Activated effector memory CD4-positive, alpha-beta T cell treated with anti-CD3 and anti-CD28 coated beads, Interleukin-2, amount 50 U/mL, for 16 hours (primary cell): ENCODE data around the gene LIPA.
"Not testable (repeated sequence)": the region's sequence is repeated elsewhere in the genome, so short reads cannot be mapped to it uniquely, and the experiment has no call there.

Source experiments
- DNase-seq: peaks from one replicate; pipeline ENCODE4 v3.0.0-alpha.2; 2020

LIPA gene

DNA sequence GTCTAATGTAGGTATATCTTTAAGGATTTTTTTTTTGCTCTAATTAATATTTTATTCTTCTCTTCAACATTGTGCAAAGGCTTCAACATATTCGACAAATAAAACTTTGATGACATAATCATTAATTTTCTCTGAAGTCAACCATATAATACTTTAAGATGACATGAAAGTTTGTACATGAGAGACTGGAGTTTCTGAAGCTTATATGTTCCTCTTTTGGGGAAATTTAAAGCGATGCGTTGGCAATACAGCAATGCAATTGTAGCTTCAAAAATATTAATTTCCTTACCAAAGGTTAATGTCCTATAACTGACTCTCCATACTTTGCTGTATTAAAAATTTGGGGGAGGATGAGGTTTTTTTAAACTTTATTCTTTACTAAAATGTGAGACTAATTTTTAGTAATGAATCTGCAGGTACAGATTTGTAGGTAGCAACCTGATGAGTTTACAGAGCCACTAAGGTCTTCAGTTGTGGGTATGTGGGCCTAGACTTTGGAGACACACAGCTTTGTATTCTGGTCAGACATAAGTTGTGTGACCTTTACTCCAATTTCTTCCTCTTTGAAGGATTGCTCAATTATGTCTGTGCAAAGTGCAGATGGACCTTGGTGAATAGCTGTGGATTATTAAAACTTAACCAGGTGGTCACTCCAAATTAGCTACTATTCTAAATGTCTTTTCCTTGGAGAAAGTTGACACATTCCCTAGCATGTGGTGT, 18.0 kb upstream of the LIPA start:
- DNase-seq: no peak

DNA sequence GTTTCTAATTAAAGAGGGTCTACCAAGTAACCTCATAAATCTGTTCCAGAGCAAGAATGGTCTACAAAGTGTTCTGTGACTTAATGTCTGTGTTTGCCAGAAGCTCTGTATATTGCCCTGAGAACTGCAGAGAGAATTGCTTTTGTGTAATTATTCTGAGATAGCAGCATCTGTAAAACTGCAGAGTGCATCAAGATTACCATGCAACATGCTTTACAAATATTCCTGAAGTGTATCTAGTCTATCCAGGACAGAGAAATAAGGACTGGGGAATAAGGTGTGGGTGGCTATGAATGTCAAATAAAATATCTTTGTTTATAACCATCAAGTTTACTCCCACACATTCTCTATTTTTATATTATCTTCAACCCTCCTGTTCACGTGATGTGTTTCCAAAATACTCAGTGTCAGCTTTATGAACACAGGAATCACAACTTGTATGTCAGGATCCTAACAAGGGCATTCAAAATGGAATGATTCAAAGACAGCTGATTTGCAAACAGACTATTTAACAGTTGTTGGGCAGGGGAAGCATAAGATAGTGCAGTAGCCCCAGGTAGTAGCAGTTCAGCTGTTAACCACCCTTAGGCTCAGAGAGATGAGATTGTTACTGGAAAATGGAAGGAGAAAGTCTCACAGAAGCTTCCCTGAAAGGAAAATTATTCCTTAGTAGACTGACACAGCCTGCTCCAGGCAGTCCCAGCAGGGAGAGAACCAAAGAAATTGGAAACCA, 15.3 kb upstream of the LIPA start:
- DNase-seq: no peak

- DNase-seq: no peak
Observed at GRCh38 chr10:89263531-89263930, 12.0 kb upstream of the LIPA start.

DNA sequence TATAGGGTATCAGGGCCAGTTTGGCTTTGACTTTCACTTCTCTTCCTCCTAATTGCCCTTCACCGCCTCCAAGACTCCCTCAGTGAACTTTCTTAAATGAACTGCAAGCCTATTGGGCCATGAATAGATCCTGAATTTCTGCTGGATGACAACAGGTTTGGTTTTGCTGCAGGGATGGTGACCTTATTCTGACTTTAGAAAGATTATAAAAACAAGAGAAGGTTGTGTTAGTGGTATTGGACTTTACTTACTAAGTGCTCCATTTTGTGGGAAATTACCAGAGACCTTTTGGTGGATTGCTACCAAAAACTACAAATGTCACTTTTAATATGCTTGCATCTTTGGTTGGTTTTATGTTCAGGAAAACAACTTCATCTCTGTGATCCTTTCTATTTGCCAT, 11.5 kb upstream of the LIPA start:
- DNase-seq: no peak

GRCh38 chr10:89262086-89263051, 10.8 kb upstream of the LIPA start:
- no peak for DNase-seq

- DNase-seq: no peak
Observed at GRCh38 chr10:89258881-89259280, 7.3 kb upstream of the LIPA start.

DNA sequence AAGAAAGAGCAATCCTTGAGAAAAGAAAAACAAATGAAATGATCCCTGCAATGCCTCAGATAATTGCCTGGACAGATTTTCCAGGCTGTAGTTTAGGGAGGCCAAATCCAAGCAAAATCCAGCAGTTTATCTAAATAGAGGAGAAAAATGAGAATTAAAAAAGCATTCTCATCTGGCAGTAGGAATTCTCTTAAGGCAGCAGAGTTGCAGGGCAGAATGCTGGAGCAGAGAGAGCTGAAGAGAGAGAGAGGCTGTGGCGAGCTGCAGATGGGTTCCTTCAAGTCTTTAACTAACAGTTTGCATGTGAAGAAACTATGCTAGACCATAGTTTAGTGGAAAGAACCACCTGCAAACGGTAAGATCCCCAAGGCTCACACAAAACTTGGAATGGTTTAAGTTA, 6.0 kb upstream of the LIPA start:
- no peak for DNase-seq

GRCh38 chr10:89256962-89257361, 5.4 kb upstream of the LIPA start:
- no peak for DNase-seq

DNA sequence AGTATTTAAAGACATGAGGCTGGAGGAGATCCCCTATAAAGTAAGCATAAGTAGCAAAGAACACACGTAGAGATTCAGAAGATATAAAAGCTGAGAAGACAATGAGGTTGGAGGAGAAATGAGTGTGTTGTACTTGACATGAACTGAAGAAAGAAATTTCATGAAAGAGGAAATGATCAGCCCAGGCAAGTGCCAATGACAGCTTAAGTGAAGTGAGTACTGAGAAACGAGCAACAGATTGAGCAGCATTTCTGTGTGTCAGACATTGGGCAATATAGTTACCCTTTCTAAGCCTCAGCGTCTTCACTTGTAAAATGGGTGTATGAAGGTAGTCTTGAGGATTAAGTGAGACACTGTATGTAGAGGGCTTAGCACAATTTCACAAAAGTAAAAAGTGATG, 4.8 kb upstream of the LIPA start:
- DNase-seq: no peak

DNA sequence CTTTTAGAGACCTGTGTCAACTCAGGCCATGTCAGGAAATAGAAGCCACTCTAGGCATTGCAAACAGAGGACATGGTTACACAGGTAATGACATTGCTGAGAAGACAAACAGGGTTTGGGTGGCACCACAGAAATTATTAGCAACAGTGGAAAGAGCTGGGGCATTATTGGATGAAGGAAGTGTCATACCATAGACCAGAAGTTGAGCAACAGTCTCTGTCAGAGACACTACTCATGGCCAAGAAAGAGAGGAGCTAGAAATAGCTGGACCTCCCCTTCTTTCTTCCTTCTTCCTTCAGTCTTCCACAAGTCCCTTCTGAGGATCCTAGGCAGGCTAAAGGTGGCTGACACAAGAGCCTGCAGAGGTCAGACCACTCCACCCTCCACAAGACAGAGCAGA, 4.2 kb upstream of the LIPA start:
- no peak for DNase-seq

DNA sequence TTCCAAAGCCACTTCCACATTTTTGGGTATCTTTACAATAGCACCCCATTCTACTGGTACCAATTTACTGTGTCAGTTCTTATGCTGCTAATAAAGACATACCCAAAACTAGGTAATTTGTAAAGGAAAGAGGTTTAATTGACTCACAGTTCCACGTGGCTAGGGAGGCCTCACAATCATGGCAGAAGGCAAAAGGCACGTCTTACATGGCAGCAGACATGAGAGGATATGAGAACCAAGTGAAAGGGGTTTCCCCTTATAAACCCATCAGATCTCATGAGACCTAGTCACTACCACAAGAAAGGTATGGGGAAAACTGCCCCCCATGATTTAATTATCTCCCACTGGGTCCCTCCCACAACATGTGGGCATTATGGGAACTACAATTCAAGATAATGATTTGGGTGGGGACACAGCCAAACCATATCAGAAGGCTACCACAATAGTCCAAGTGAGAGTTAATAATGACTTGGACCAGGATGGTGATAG, 3.6 kb upstream of the LIPA start:
- DNase-seq: not testable (repeated sequence)

GRCh38 chr10:89252225-89252585, 630 bp upstream of the LIPA start:
- no peak for DNase-seq

GRCh38 chr10:89250865-89251408, 638 bp downstream of the LIPA start:
- no peak for DNase-seq

- no peak for DNase-seq
Observed at GRCh38 chr10:89248990-89249389, 2.6 kb downstream of the LIPA start.

DNA sequence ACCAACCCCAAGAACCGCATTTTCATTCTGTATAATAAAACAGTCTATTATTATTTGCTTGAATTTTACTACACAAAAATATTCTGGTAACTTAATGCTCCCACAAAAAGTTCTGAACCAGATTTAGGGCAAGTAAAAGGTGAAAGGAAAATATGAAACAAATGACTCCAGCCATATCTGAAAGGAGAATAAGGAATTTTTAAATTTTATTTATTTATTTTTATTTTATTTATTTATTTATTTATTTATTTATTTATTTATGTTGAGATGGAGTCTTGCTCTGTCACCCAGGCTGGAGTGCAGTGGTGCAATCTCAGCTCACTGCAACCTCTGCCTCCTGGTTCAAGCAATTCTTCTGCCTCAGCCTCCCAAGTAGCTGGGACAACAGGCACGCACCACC, 4.0 kb downstream of the LIPA start:
- not testable (repeated sequence) for DNase-seq

GRCh38 chr10:89245802-89246201, 5.8 kb downstream of the LIPA start:
- DNase-seq: no peak

GRCh38 chr10:89242840-89243568, 8.6 kb downstream of the LIPA start:
- no peak for DNase-seq

- no peak for DNase-seq
Observed at GRCh38 chr10:89242345-89242684, 9.3 kb downstream of the LIPA start.

- DNase-seq: no peak
Observed at GRCh38 chr10:89241486-89242344, 9.9 kb downstream of the LIPA start.

DNA sequence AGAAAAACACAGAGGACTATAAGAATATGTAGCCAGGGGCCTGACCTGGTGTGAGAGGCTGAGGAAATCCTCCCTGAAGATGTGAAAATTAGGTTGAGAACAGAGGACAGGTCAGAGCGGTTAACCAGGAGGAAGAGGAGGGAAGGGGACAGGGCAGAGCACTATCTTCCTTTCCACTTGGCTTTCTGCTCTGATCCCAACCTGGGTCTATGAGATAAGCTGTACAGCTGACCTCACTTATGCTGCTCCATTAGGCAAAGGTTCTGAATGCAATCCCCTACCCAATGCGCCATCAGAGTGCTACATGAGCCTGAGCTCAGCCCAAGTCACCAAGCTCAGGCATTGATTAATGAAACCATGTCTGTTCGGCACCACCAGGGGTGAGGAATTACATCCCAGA, 10.5 kb downstream of the LIPA start:
- DNase-seq: no peak

DNA sequence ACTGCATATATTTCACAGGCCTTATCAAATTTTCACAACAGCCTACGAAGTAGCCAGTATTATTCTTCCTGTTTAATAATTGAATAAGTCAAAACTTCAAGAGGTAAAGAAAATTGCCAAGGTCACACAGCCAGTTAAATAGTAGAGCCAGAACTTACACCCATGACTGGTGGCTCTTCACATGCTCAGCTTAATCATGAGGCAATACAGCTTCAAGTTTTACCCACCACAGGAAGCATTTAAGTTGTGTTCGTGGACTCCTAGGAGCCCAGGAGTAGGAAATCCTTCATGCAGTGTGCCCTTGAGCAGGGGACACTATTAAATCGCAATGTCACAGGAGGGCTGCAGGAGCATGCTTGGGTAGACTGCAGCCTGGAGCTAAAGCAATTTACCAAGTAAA, 11.1 kb downstream of the LIPA start:
- no peak for DNase-seq
